Measurements from ENCODE around the gene LRRC55.

Gene LRRC55

GRCh38 chr11:57146301-57146700 lies 35.5 kb upstream of the LRRC55 start:
- Histone ChIP-seq H2BK5ac (ENCODE audit: low read depth, low read length, poor library complexity, severe bottlenecking) (no peak overlapping the region), H3K23ac (ENCODE audit: low read length in 2 of 2) (no peak overlapping the region), H3K79me1 (replicated peaks; ENCODE audit: low read length, poor library complexity, severe bottlenecking) (no peaks in the 10 kb centered on the region), H4K91ac (ENCODE audit: low read length) (no peak overlapping the region), H2BK15ac (ENCODE audit: low read depth, poor library complexity, severe bottlenecking) (no peak overlapping the region), H2BK12ac (ENCODE audit: low read length in 2 of 2) (no peak overlapping the region), H3K9me3 (ENCODE audit: control insufficient read depth, low read length) (no peaks in the 10 kb centered on the region), H3K27me3 (ENCODE audit: control insufficient read depth in 1 of 2, insufficient read depth in 1 of 2, low read length in 2 of 2) (peaks cover 24 to 30% of the 10 kb centered on the region in 2 experiments), H3K4me3 (ENCODE audit: insufficient read depth in 1 of 2, low read depth in 1 of 2, low read length in 2 of 2) (no peak overlapping the region), H4K8ac (ENCODE audit: low read length) (no peak overlapping the region), H2BK120ac (ENCODE audit: low read depth, low read length) (no peak overlapping the region), H3K14ac (ENCODE audit: low read length in 2 of 2) (no peak overlapping the region), H3K18ac (ENCODE audit: low read depth in 1 of 2, low read length in 2 of 2) (no peak overlapping the region), H3K9ac (ENCODE audit: low read length) (no peak overlapping the region), H3K27ac (ENCODE audit: low read length, poor library complexity, severe bottlenecking) (no peak overlapping the region), H2AK5ac (ENCODE audit: low read length, severe bottlenecking) (no peak overlapping the region), H3K4ac (ENCODE audit: low read depth in 1 of 2, low read length in 2 of 2) (no peak overlapping the region), H3K4me2 (ENCODE audit: low read length, poor library complexity, severe bottlenecking) (no peak overlapping the region), H3K4me1 (ENCODE audit: control insufficient read depth, insufficient read depth, low read depth, low read length) (no peaks in the 10 kb centered on the region), H2AFZ (ENCODE audit: low read depth, low read length) (no peak overlapping the region), H3K36me3 (ENCODE audit: control insufficient read depth in 1 of 2, insufficient read depth in 2 of 2, low read depth in 1 of 2, low read length in 2 of 2) (no peaks in the 10 kb centered on the region)
- DNase-seq: no peak
- WGBS: 77% methylated on average over 3 of the region's 3 CpGs

- H3K4me2 ChIP-seq (ENCODE audit: low read length, poor library complexity, severe bottlenecking): no peak overlapping the region
- H3K18ac ChIP-seq (ENCODE audit: low read depth in 1 of 2, low read length in 2 of 2): no peak overlapping the region
- no peak overlapping the region for H2AK5ac ChIP-seq (ENCODE audit: low read length, severe bottlenecking)
- H3K36me3 ChIP-seq (ENCODE audit: control insufficient read depth in 1 of 2, insufficient read depth in 2 of 2, low read depth in 1 of 2, low read length in 2 of 2): no peaks in the 10 kb centered on the region
- no peak overlapping the region for H3K9ac ChIP-seq (ENCODE audit: low read length)
- H2BK5ac ChIP-seq (ENCODE audit: low read depth, low read length, poor library complexity, severe bottlenecking): no peak overlapping the region
- H3K4me1 ChIP-seq (ENCODE audit: control insufficient read depth, insufficient read depth, low read depth, low read length): no peaks in the 10 kb centered on the region
- peaks cover 23 to 30% of the 10 kb centered on the region in 2 experiments for H3K27me3 ChIP-seq (ENCODE audit: control insufficient read depth in 1 of 2, insufficient read depth in 1 of 2, low read length in 2 of 2)
- no peak overlapping the region for H3K14ac ChIP-seq (ENCODE audit: low read length in 2 of 2)
- no peak overlapping the region for H4K8ac ChIP-seq (ENCODE audit: low read length)
- no peak overlapping the region for H3K23ac ChIP-seq (ENCODE audit: low read length in 2 of 2)
- H3K4me3 ChIP-seq (ENCODE audit: insufficient read depth in 1 of 2, low read depth in 1 of 2, low read length in 2 of 2): no peak overlapping the region
- H4K91ac ChIP-seq (ENCODE audit: low read length): no peak overlapping the region
- no peak overlapping the region for H3K4ac ChIP-seq (ENCODE audit: low read depth in 1 of 2, low read length in 2 of 2)
- WGBS: 74% methylated on average over 5 of the region's 5 CpGs
- H3K9me3 ChIP-seq (ENCODE audit: control insufficient read depth, low read length): no peaks in the 10 kb centered on the region
- H2AFZ ChIP-seq (ENCODE audit: low read depth, low read length): no peak overlapping the region
- H2BK120ac ChIP-seq (ENCODE audit: low read depth, low read length): no peak overlapping the region
- no peak for DNase-seq
- H2BK15ac ChIP-seq (ENCODE audit: low read depth, poor library complexity, severe bottlenecking): no peak overlapping the region
- H3K79me1 ChIP-seq (replicated peaks; ENCODE audit: low read length, poor library complexity, severe bottlenecking): no peaks in the 10 kb centered on the region
- H2BK12ac ChIP-seq (ENCODE audit: low read length in 2 of 2): no peak overlapping the region
- no peak overlapping the region for H3K27ac ChIP-seq (ENCODE audit: low read length, poor library complexity, severe bottlenecking)
These were observed 33.1 kb upstream of the LRRC55 start for GRCh38 chr11:57148621-57149020.

GRCh38 chr11:57150454-57150917 lies 31.3 kb upstream of the LRRC55 start:
- Histone ChIP-seq H3K18ac (ENCODE audit: low read depth in 1 of 2, low read length in 2 of 2) (no peak overlapping the region), H3K9me3 (ENCODE audit: control insufficient read depth, low read length) (no peaks in the 10 kb centered on the region), H3K4me3 (ENCODE audit: insufficient read depth in 1 of 2, low read depth in 1 of 2, low read length in 2 of 2) (no peak overlapping the region), H2BK15ac (ENCODE audit: low read depth, poor library complexity, severe bottlenecking) (no peak overlapping the region), H2BK12ac (ENCODE audit: low read length in 2 of 2) (no peak overlapping the region), H3K79me1 (replicated peaks; ENCODE audit: low read length, poor library complexity, severe bottlenecking) (no peaks in the 10 kb centered on the region), H4K91ac (ENCODE audit: low read length) (no peak overlapping the region), H3K4ac (ENCODE audit: low read depth in 1 of 2, low read length in 2 of 2) (no peak overlapping the region), H2BK5ac (ENCODE audit: low read depth, low read length, poor library complexity, severe bottlenecking) (no peak overlapping the region), H4K8ac (ENCODE audit: low read length) (no peak overlapping the region), H3K14ac (ENCODE audit: low read length in 2 of 2) (no peak overlapping the region), H3K23ac (ENCODE audit: low read length in 2 of 2) (no peak overlapping the region), H3K4me2 (ENCODE audit: low read length, poor library complexity, severe bottlenecking) (no peak overlapping the region), H3K9ac (ENCODE audit: low read length) (no peak overlapping the region), H3K27ac (ENCODE audit: low read length, poor library complexity, severe bottlenecking) (no peak overlapping the region), H2AK5ac (ENCODE audit: low read length, severe bottlenecking) (no peak overlapping the region), H3K27me3 (ENCODE audit: control insufficient read depth in 1 of 2, insufficient read depth in 1 of 2, low read length in 2 of 2) (peaks cover 14 to 28% of the 10 kb centered on the region in 2 experiments), H3K4me1 (ENCODE audit: control insufficient read depth, insufficient read depth, low read depth, low read length) (no peaks in the 10 kb centered on the region), H2AFZ (ENCODE audit: low read depth, low read length) (no peak overlapping the region), H2BK120ac (ENCODE audit: low read depth, low read length) (no peak overlapping the region), H3K36me3 (ENCODE audit: control insufficient read depth in 1 of 2, insufficient read depth in 2 of 2, low read depth in 1 of 2, low read length in 2 of 2) (no peaks in the 10 kb centered on the region)
- WGBS: 27% methylated on average over 3 of the region's 4 CpGs
- DNase-seq: no peak

GRCh38 chr11:57152134-57152533 lies 29.6 kb upstream of the LRRC55 start:
- H2BK5ac ChIP-seq (ENCODE audit: low read depth, low read length, poor library complexity, severe bottlenecking): no peak overlapping the region
- no peaks in the 10 kb centered on the region for H3K36me3 ChIP-seq (ENCODE audit: control insufficient read depth in 1 of 2, insufficient read depth in 2 of 2, low read depth in 1 of 2, low read length in 2 of 2)
- H3K79me1 ChIP-seq (replicated peaks; ENCODE audit: low read length, poor library complexity, severe bottlenecking): no peaks in the 10 kb centered on the region
- H2AFZ ChIP-seq (ENCODE audit: low read depth, low read length): no peak overlapping the region
- H4K91ac ChIP-seq (ENCODE audit: low read length): no peak overlapping the region
- H3K27ac ChIP-seq (ENCODE audit: low read length, poor library complexity, severe bottlenecking): no peak overlapping the region
- H2BK15ac ChIP-seq (ENCODE audit: low read depth, poor library complexity, severe bottlenecking): no peak overlapping the region
- H3K9ac ChIP-seq (ENCODE audit: low read length): no peak overlapping the region
- H2AK5ac ChIP-seq (ENCODE audit: low read length, severe bottlenecking): no peak overlapping the region
- no peak overlapping the region for H3K18ac ChIP-seq (ENCODE audit: low read depth in 1 of 2, low read length in 2 of 2)
- DNase-seq: no peak
- no peak overlapping the region for H3K4ac ChIP-seq (ENCODE audit: low read depth in 1 of 2, low read length in 2 of 2)
- H3K9me3 ChIP-seq (ENCODE audit: control insufficient read depth, low read length): no peaks in the 10 kb centered on the region
- H4K8ac ChIP-seq (ENCODE audit: low read length): no peak overlapping the region
- H2BK12ac ChIP-seq (ENCODE audit: low read length in 2 of 2): no peak overlapping the region
- peaks cover 13 to 26% of the 10 kb centered on the region in 2 experiments for H3K27me3 ChIP-seq (ENCODE audit: control insufficient read depth in 1 of 2, insufficient read depth in 1 of 2, low read length in 2 of 2)
- H2BK120ac ChIP-seq (ENCODE audit: low read depth, low read length): no peak overlapping the region
- H3K4me2 ChIP-seq (ENCODE audit: low read length, poor library complexity, severe bottlenecking): no peak overlapping the region
- H3K4me3 ChIP-seq (ENCODE audit: insufficient read depth in 1 of 2, low read depth in 1 of 2, low read length in 2 of 2): no peak overlapping the region
- WGBS: 76% methylated on average over 2 of the region's 2 CpGs
- H3K23ac ChIP-seq (ENCODE audit: low read length in 2 of 2): no peak overlapping the region
- H3K14ac ChIP-seq (ENCODE audit: low read length in 2 of 2): no peak overlapping the region
- H3K4me1 ChIP-seq (ENCODE audit: control insufficient read depth, insufficient read depth, low read depth, low read length): no peaks in the 10 kb centered on the region
